Neural progenitor cell (in vitro differentiated cells): ENCODE measurements around the gene CMAS.

ENCODE experiments used
- CTCF ChIP-seq: fragments of 200-600 bp; sonication (generic); IDR thresholded peaks from 2 replicates; pipeline ENCODE4 v1.5.1; 2017; ENCODE audit warnings: antibody characterized with exemption, mild to moderate bottlenecking
- EZH2 ChIP-seq: fragments of 200-600 bp; sonication (generic); IDR thresholded peaks from 2 replicates; pipeline ENCODE4 v1.6.1; 2017; ENCODE audit warnings: antibody characterized with exemption, mild to moderate bottlenecking, moderate library complexity
- EZH2phosphoT487 ChIP-seq: fragments of 200-600 bp; sonication (generic); IDR thresholded peaks from 2 replicates; pipeline ENCODE4 v1.6.1; 2017; ENCODE audit warnings: antibody characterized with exemption

GRCh38 chr12:22082190-22082701 is 36.2 kb downstream of the CMAS start:
- TF ChIP-seq CTCF: no peak
- TF ChIP-seq EZH2: no peak
- TF ChIP-seq EZH2phosphoT487: no peak
